NCI-H774 (cell line): ENCODE data around the gene EXTL2.
"Not testable (repeated sequence)": the region's sequence is repeated elsewhere in the genome, so short reads cannot be mapped to it uniquely, and the experiment has no call there.

Source experiments
- DNase-seq: peaks from one replicate; lab custom pipeline; 2025; lab: John Stamatoyannopoulos, UW

EXTL2 gene

GRCh38 chr1:100902365-100902764 lies 7.7 kb upstream of the EXTL2 start:
- no peak for DNase-seq

DNA sequence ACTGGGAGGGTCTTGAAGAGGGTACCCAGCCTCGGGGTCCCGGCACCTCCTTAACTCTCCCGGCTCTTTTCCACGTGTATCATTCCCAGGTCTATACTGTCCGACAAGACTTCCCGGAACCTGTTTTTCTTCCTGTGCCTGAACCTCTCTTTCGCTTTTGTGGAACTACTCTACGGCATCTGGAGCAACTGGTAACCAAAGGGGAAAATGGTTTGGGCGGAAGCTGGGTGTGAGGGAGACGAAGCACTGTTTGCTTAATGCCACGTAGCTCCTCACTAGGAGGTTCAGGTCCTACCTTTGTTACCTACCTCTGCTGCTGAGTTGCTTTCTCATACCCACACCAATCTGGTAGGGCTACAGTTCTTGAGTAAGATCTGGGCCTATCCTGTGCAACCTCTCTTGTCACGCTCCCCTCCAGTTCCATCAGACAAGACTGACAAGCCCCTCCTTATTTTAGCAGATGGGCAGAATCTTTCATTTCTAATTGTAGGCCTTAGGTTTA lies 1.9 kb upstream of the EXTL2 start:
- DNase-seq: no peak

- peak; percentile 87 for DNase-seq
These were observed 1.2 kb upstream of the EXTL2 start, which contains the start of gene SLC30A7 for GRCh38 chr1:100895540-100896480. SLC30A7 (plus strand) TSS chr1:100896090; CDS start chr1:100896263, 173 bp downstream.

GRCh38 chr1:100893718-100894117 lies 924 bp downstream of the EXTL2 start:
- no peak for DNase-seq

DNA sequence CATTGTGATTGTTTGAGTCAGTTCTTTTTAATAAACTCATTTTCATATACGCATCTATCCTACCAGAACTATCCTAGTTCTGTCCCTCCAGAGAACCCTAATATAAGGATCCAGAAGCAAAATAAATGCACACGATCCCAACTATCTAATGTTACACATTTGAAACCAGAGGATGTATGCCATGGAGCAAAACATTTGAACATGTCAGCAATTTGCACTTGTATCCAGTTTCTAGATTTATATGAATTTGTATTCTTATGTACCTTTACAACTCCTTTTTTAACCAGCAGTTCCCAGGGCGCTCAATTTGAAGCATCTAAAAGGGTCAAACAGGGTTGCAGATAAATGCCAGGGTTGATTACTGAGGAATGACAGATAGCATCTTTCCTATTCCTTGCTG lies 2.1 kb downstream of the EXTL2 start:
- no peak for DNase-seq

DNA sequence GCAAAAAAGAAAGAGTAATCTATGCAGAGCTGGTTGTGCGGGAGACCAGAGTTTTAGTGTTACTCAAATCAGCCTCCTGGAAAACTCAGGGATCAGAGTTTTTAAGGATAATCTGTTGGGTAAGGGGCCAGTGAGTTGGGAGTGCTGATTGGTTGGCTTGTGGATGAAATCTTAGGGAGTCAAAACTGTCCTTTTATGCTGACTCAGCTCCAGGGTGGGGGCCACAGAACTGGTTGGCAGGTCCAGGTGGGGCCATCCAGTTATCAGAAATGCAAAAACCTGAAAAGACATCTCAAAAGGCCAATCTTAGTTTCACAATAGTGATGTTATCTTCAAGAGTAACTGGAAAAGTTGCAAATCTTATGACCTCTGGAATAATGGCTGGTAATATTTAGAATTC lies 3.3 kb downstream of the EXTL2 start:
- no peak for DNase-seq

- DNase-seq: not testable (repeated sequence)
These were observed 4.7 kb downstream of the EXTL2 start for GRCh38 chr1:100889869-100890482.

- DNase-seq: not testable (repeated sequence)
These were observed 5.6 kb downstream of the EXTL2 start for GRCh38 chr1:100889007-100889406.

DNA sequence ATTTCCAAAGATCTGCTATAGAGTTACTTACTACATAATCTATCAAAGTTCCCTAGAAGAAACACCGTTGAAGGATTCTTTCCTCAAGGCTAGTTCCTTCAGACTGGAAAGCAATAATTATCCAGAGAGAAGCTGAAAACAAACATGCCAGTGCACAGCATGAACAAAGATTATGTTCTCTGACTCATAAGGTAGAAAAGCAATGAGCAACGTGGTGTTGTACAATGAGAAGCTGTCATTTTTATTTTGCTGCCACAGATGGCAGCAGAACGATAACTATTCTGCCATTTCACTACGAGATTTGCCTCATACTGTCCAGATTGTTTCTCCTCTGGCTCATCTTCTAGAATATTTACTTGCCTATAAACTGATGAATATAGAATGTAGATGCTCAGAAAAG lies 10.7 kb downstream of the EXTL2 start:
- no peak for DNase-seq

- no peak for DNase-seq
These were observed 11.9 kb downstream of the EXTL2 start for GRCh38 chr1:100882698-100883097.

GRCh38 chr1:100881687-100882086 lies 13.0 kb downstream of the EXTL2 start:
- no peak for DNase-seq

- no peak for DNase-seq
These were observed 15.2 kb downstream of the EXTL2 start for GRCh38 chr1:100879422-100879821.

DNA sequence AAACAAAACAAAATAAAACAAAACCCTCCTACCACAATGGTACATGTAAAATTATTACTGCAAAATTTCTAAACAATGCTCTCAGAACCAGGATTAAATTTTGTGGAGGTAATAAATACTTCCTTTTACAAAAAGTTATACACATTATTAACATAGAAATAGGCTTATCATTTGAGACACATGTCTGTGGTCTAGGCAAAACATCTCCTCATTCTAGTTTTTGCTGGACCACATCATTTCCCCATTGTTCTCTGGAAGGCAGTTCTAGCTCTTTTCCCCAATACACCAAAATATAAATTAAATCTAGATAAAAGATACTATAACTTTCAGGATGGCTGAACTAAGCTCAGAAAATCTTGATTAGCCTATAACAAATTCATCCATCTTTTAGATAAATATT lies 18.4 kb downstream of the EXTL2 start:
- no peak for DNase-seq

DNA sequence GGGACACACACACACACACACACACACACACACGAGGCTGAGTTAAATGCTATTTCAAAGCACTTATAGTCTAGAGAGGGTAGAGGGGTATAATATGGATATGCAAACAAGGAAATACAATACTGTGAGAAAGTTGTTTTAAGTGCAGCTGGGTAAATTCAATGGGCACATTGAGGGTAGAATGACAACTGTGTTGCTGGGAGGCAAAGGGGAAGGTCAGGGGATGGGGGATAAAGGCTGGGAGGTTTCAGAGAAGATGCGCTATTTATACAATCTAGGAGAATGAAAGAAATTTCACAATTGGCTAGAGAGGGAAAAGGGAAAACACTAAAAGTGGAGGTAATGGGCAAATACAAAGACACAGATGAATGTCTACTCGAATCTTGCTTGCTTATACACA lies 19.4 kb downstream of the EXTL2 start:
- peak; percentile 53 for DNase-seq

GRCh38 chr1:100874433-100874832 lies 20.2 kb downstream of the EXTL2 start:
- no peak for DNase-seq

DNA sequence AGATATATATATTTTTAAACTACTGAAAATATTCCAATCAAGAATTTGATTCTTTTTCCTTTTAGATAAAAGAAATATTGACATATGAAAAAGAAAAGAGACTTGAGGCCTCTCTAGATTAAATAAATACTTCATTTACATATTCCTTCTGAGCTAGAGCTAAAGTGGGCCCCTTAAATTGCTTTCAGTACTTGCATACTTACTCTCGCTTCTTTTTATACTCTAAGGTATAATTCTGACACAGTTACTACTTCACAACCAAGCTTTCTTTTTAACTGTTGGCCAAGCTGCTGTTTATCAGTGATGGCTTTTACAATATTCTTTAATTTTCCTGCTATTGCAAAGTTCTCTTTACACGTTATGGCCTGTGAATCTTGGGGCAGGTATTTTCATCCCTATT lies 24.6 kb downstream of the EXTL2 start:
- no peak for DNase-seq

DNA sequence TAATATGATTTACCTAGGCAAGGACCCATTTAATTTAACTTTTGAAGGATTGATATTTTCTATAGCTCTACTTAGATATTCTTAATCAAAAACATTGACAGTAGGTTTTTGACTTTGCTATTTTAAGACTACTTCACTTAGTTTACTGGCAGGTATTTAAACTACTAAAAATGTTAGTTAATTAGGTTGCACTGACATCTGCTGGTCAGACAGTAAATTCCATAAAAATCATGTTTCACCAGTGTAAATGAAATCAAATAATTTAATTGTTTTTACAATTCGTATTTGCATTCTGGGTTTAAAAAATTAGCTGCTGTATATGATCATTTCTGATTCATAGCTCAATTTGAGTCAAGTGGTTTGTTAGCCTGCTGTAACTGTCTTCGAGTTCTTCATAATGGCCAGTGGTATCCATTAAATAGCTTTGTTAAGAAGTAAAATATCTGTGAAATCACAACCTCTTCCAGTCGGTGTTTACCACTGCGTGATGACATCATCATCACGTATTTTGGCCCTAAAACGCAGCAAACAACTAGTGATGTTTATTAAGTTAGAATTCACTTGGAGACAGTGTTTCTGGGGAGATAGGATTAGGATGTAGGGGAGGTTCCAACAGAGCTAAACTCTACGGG lies 26.2 kb downstream of the EXTL2 start:
- peak; percentile 9 for DNase-seq

GRCh38 chr1:100866901-100867206 lies 27.8 kb downstream of the EXTL2 start:
- DNase-seq: no peak

- DNase-seq: no peak
These were observed 28.4 kb downstream of the EXTL2 start for GRCh38 chr1:100866041-100866900.

GRCh38 chr1:100862591-100862990 lies 32.1 kb downstream of the EXTL2 start:
- no peak for DNase-seq

DNA sequence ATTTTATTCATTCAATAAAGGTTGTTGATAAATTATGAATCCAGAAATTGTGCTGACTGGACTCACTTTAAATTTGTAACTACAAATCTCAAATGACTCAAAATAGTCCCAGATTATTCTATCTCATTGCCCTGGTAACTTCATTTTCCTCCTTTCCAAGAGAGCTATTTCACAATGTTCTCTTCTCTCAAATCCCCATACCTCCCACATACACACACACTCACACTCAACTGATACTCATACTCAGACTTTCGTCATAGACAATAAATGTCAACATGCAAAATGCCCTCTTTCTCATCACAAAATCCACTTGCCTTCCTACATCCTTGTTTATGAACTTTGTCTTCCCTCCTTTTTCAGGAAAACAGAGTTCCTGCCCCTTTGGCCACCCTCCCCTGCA lies 33.3 kb downstream of the EXTL2 start:
- no peak for DNase-seq
